Tibial artery (tissue), 4 donors: ENCODE data around the gene BACH1.

Experiments
- DNase-seq, 2 donors: peaks; one replicate each; pipeline ENCODE4 v3.0.0-alpha.2; 2019
- H3K27ac ChIP-seq, 2 donors: fragments of 200-600 bp; sonication (generic) in 1 of 2; 1 replicate in 1 of 2; 2 replicates in 1 of 2; pipeline ENCODE4 v1.5.1; 2018 to 2019; ENCODE audit warnings: mild to moderate bottlenecking in 1 of 2
- H3K27me3 ChIP-seq, 2 donors: fragments of 200-600 bp; sonication (generic) in 1 of 2; one replicate each; pipeline versions ENCODE4 v1.5.1 to v1.6.0; 2016 to 2019
- H3K36me3 ChIP-seq, 3 donors: fragments of 200-600 bp; sonication (generic) in 2 of 3; one replicate each; pipeline ENCODE4 v1.5.1; 2016 to 2019; ENCODE audit warnings: mild to moderate bottlenecking in 2 of 3
- H3K4me1 ChIP-seq, 4 donors: fragments of 200-600 bp; sonication (generic) in 2 of 4; 1 replicate in 3 of 4; 2 replicates in 1 of 4; pipeline ENCODE4 v1.5.1; 2016 to 2019
- H3K4me3 ChIP-seq, 2 donors: fragments of 200-600 bp; sonication (generic) in 1 of 2; 1 replicate in 1 of 2; 2 replicates in 1 of 2; pipeline ENCODE4 v1.5.1; 2018 to 2019; ENCODE audit warnings: mild to moderate bottlenecking in 2 of 2
- H3K9me3 ChIP-seq, 3 donors: fragments of 200-600 bp; sonication (generic) in 1 of 3; one replicate each; pipeline ENCODE4 v1.5.1; 2016 to 2019
- CTCF ChIP-seq, 2 experiments: fragments of 200-600 bp in 1 of 2; fragments of 450-650 bp in 1 of 2; IDR thresholded peaks; one replicate each; pipeline ENCODE4 v1.5.1; 2017 to 2019; ENCODE audit warnings: antibody characterized with exemption in 2 of 2, mild to moderate bottlenecking in 1 of 2, moderate library complexity in 1 of 2
- intact Hi-C: fragments of 100-400 bp; cut with DNase I; formaldehyde crosslinking; loops from one replicate; pipeline ENCODE4 v1.15.0; 2023; ENCODE audit warnings: low total_unique reads

BACH1 gene

GRCh38 chr21:29287383-29287782 is 11.3 kb upstream of the BACH1 start:
- H3K4me1 ChIP-seq = no peaks in the 10 kb centered on the region
- no peak for DNase-seq
- no peaks in the 10 kb centered on the region for H3K27me3 ChIP-seq
- H3K36me3 ChIP-seq = no peaks in the 10 kb centered on the region
- no peaks in the 10 kb centered on the region for H3K9me3 ChIP-seq
- H3K4me3 ChIP-seq = no peak overlapping the region
- no peak for TF ChIP-seq CTCF (IDR thresholded peaks at IDR 0.05)
- H3K27ac ChIP-seq = no peak overlapping the region
- intact Hi-C loops = no loop called here

GRCh38 chr21:29288239-29288638 is 10.5 kb upstream of the BACH1 start:
- DNase-seq = no peak
- no peaks in the 10 kb centered on the region for H3K27me3 ChIP-seq
- H3K4me1 ChIP-seq = no peaks in the 10 kb centered on the region
- H3K9me3 ChIP-seq = no peaks in the 10 kb centered on the region
- H3K27ac ChIP-seq = no peak overlapping the region
- intact Hi-C loops = no loop called here
- H3K36me3 ChIP-seq = no peaks in the 10 kb centered on the region
- no peak for TF ChIP-seq CTCF (IDR thresholded peaks at IDR 0.05)
- H3K4me3 ChIP-seq = no peak overlapping the region

DNA sequence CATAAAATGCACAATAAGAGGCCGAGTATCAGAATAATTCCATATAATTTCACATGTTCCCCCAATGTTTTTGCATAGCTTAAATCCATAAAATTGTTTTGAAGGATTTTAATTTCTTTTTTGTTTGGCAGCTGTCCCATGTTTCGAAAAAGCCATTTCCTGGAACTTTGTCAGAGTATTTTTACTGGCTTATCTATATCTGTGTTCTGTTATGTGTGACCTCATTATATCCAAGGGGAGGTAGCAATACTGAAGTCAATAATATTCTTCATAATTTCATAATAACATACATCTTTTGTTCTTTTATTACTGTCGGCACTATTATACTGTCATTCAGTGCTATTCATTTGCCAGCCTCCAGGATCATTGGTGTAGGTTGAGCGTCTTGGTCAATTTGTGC is 9.4 kb upstream of the BACH1 start:
- Histone ChIP-seq H3K9me3 (no peaks in the 10 kb centered on the region), H3K4me3 (no peak overlapping the region), H3K36me3 (no peaks in the 10 kb centered on the region), H3K4me1 (no peaks in the 10 kb centered on the region), H3K27me3 (no peaks in the 10 kb centered on the region), H3K27ac (no peak overlapping the region)
- no peak for TF ChIP-seq CTCF (IDR thresholded peaks at IDR 0.05)
- intact Hi-C loops = no loop called here
- DNase-seq = no peak

GRCh38 chr21:29290240-29290639 is 8.5 kb upstream of the BACH1 start:
- H3K4me1 ChIP-seq = no peaks in the 10 kb centered on the region
- intact Hi-C loops = loop anchor here (10.0 kb wide), 1 partner anchor 125 kb away; no protein-coding TSS in a partner anchor
- DNase-seq = no peak
- H3K36me3 ChIP-seq = no peaks in the 10 kb centered on the region
- no peak overlapping the region for H3K4me3 ChIP-seq
- no peak overlapping the region for H3K27ac ChIP-seq
- no peaks in the 10 kb centered on the region for H3K9me3 ChIP-seq
- no peaks in the 10 kb centered on the region for H3K27me3 ChIP-seq
- TF ChIP-seq CTCF (IDR thresholded peaks at IDR 0.05) = no peak

DNA sequence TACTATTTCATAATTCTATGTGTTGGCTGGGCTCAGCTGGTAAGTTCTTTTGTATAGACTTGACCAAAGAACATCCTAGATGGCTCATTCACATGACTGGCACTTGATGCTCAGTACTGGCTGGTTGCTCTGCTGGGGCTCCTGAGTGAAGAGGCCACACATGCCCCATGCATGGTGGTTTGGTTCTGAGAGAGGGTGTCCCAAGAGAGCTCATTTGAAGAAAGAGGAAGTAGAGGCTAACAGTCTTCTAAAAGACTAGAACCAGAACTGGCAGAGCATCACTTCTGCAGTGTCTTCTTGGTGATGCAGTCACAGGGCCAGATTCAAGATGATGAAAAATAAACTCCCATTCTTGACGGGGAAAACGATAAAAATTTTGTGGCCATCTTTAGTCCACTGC is 5.2 kb upstream of the BACH1 start:
- Histone ChIP-seq H3K4me3 (no peak overlapping the region), H3K9me3 (no peaks in the 10 kb centered on the region), H3K27ac (no peak overlapping the region), H3K4me1 (peaks cover 0 to 9% (median 3%) of the 10 kb centered on the region in 4 donors), H3K36me3 (no peaks in the 10 kb centered on the region), H3K27me3 (no peaks in the 10 kb centered on the region)
- intact Hi-C loops = loop anchor here (10.0 kb wide), 1 partner anchor 129 kb away; no protein-coding TSS in a partner anchor
- no peak for DNase-seq
- TF ChIP-seq CTCF (IDR thresholded peaks at IDR 0.05) = no peak

DNA sequence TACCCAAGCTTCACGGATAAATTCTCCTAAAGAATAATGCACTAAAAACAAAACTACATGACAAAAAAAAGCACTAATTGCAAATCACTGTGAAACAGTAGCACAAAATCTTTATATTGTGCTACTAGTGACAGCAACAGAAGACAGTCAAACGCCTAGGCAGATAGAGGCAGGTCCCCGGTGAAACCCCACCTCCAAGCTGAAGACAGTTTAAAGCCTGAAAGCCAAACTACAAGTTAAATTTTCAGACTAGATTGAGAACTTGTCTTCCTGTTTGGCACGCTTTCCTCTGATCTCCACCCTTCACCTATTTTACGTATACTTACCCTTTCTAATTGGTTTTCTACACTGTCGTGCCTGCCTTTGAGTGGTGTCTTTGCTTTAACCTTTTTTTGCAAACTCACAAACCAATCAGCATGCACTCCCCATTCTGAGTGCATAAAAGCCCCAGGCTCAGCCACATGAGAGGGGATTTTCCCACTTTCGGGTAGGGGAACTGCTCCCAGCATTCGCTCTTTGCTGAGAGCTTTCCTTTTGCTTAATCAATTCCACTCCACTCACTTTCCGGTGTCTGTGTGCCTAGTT is 3.6 kb upstream of the BACH1 start:
- no peak for TF ChIP-seq CTCF (IDR thresholded peaks at IDR 0.05)
- Histone ChIP-seq H3K9me3 (no peaks in the 10 kb centered on the region), H3K4me3 (no peak overlapping the region), H3K27me3 (no peaks in the 10 kb centered on the region), H3K36me3 (no peaks in the 10 kb centered on the region), H3K4me1 (peaks cover 0 to 14% (median 5%) of the 10 kb centered on the region in 4 donors), H3K27ac (no peak overlapping the region)
- DNase-seq = no peak
- intact Hi-C loops = loop anchor here (5.0 to 10.0 kb wide), 3 partner anchors 52 to 208 kb away; no protein-coding TSS in a partner anchor
